Neural progenitor cell (in vitro differentiated cells): Measurements from ENCODE around the gene FABP1.

Experiments used
- CTCF ChIP-seq: fragments of 200-600 bp; sonication (generic); IDR thresholded peaks from 2 replicates; pipeline ENCODE4 v1.5.1; 2017; ENCODE audit warnings: antibody characterized with exemption, mild to moderate bottlenecking
- EZH2 ChIP-seq: fragments of 200-600 bp; sonication (generic); IDR thresholded peaks from 2 replicates; pipeline ENCODE4 v1.6.1; 2017; ENCODE audit warnings: antibody characterized with exemption, mild to moderate bottlenecking, moderate library complexity
- EZH2phosphoT487 ChIP-seq: fragments of 200-600 bp; sonication (generic); IDR thresholded peaks from 2 replicates; pipeline ENCODE4 v1.6.1; 2017; ENCODE audit warnings: antibody characterized with exemption

GRCh38 chr2:88098558-88098900 is 29.3 kb downstream of the FABP1 start:
- no peak for TF ChIP-seq EZH2
- no peak for TF ChIP-seq CTCF
- TF ChIP-seq EZH2phosphoT487 = no peak
